Endothelial cell of umbilical vein (primary cell): ENCODE results near the gene CSRP1. TPM values are rescaled to one million over a fixed set of nuclear protein-coding genes. Genes with fewer than 3 reads are reported as not detected.

Experiments
- BruUV-seq: library from RNA; stranded (reverse); fragments of 400-500 nt; replicated peaks from 2 replicates; lab custom pipeline; 2021; lab: Mats Ljungman, UMichigan
- CTCF ChIA-PET: fragments of 300-600, 350-600 bp; sonication (Branson Sonifier 250); formaldehyde crosslinking; loops from one replicate; lab custom pipeline; 2021; ENCODE audit warnings: antibody characterized with exemption, inconsistent platforms; lab: Charles Lee
- POLR2A ChIA-PET: fragments of 300-600, 350-600 bp; sonication (Branson Sonifier 250); formaldehyde crosslinking; loops from one replicate; lab custom pipeline; 2021; ENCODE audit warnings: antibody characterized with exemption, inconsistent platforms; lab: Charles Lee
- DNase-seq: peaks from one replicate; pipeline ENCODE4 v3.0.0-alpha.2; 2011; ENCODE audit warnings: low read depth, low spot score
- FAIRE-seq: peaks from 2 replicates; lab custom pipeline; 2011; peaks lifted over from hg19 to GRCh38; lab: Jason Lieb, UNC
- H2AFZ ChIP-seq: 2 replicates; pipeline ENCODE4 v1.6.0; 2012; ENCODE audit warnings: low read depth, low read length, control low read depth, inconsistent platforms
- H3K27ac ChIP-seq: 2 replicates; pipeline ENCODE4 v1.5.1; 2011; ENCODE audit warnings: low read depth, mild to moderate bottlenecking, control low read depth, low read length, moderate library complexity; ENCODE audit not compliant: insufficient read depth
- H3K27me3 ChIP-seq, 2 experiments: 2 replicates each; pipeline versions ENCODE4 v1.6.0 to v1.6.1; 2011; ENCODE audit warnings: low read length in 2 of 2, mixed read lengths in 1 of 2; ENCODE audit not compliant: control insufficient read depth in 2 of 2, insufficient read depth in 2 of 2
- H3K36me3 ChIP-seq, 2 experiments: 2 replicates in 1 of 2; 3 replicates in 1 of 2; pipeline ENCODE4 v1.5.1; 2011; ENCODE audit warnings: low read length in 2 of 2, mild to moderate bottlenecking in 1 of 2, moderate library complexity in 1 of 2; ENCODE audit not compliant: control insufficient read depth in 2 of 2, insufficient read depth in 2 of 2; ENCODE audit errors: extremely low read depth in 1 of 2
- H3K4me1 ChIP-seq: 3 replicates; pipeline ENCODE4 v1.5.1; 2011; ENCODE audit warnings: mild to moderate bottlenecking, low read length; ENCODE audit not compliant: control insufficient read depth, insufficient read depth; ENCODE audit errors: extremely low read depth
- H3K4me2 ChIP-seq: 2 replicates; pipeline ENCODE4 v1.6.1; 2011; ENCODE audit warnings: low read length, control low read depth, mixed read lengths; ENCODE audit not compliant: insufficient read depth
- H3K4me3 ChIP-seq, 3 experiments: fragments of 200-600 bp in 1 of 3; sonication (generic), shearing (Covaris generic) in 1 of 3; replicated peaks in 1 of 3; 2 replicates each; pipeline ENCODE4 v1.5.1; 2011 to 2016; ENCODE audit warnings: control low read depth in 3 of 3, low read length in 3 of 3, mild to moderate bottlenecking in 2 of 3, inconsistent platforms in 1 of 3, low read depth in 1 of 3, moderate library complexity in 1 of 3; ENCODE audit not compliant: insufficient read depth in 1 of 3
- H3K79me2 ChIP-seq: 2 replicates; pipeline ENCODE4 v1.6.0; 2012; ENCODE audit warnings: low read length, inconsistent platforms; ENCODE audit not compliant: control insufficient read depth, insufficient read depth
- H3K9ac ChIP-seq: replicated peaks from 2 replicates; pipeline ENCODE3; 2011; ENCODE audit warnings: low read length, control low read depth; ENCODE audit not compliant: insufficient read depth; ENCODE audit errors: extremely low read depth
- H3K9me1 ChIP-seq: replicated peaks from 3 replicates; pipeline ENCODE4 v1.6.0; 2011; ENCODE audit warnings: mild to moderate bottlenecking, low read length; ENCODE audit not compliant: control insufficient read depth, insufficient read depth; ENCODE audit errors: extremely low read depth
- H3K9me3 ChIP-seq: replicated peaks from 2 replicates; pipeline ENCODE4 v1.5.1; 2012; ENCODE audit warnings: low read length, inconsistent platforms; ENCODE audit not compliant: control insufficient read depth, insufficient read depth
- H4K20me1 ChIP-seq: replicated peaks from 2 replicates; pipeline ENCODE3; 2011; ENCODE audit warnings: mild to moderate bottlenecking, low read length; ENCODE audit not compliant: control insufficient read depth, insufficient read depth; ENCODE audit errors: extremely low read depth
- POLR2A ChIP-seq: IDR thresholded peaks from 2 replicates; pipeline ENCODE4 v1.6.1; 2012; ENCODE audit warnings: low read depth, mild to moderate bottlenecking, control low read depth, low read length
- POLR2AphosphoS5 ChIP-seq: IDR thresholded peaks from 2 replicates; pipeline ENCODE4 v1.6.1; 2012; ENCODE audit warnings: low read depth, mild to moderate bottlenecking, control low read depth, low read length, moderate library complexity; ENCODE audit not compliant: insufficient read depth
- dilution Hi-C: fragments of 300-500 bp; cut with MboI; formaldehyde crosslinking; loops from one replicate; pipeline ENCODE4 v1.15.0; 2019; ENCODE audit warnings: low sequenced_read_pairs; ENCODE audit not compliant: extremely low pct_ligation_motif_present
- intact Hi-C: fragments of 100-400 bp; cut with micrococcal nuclease; formaldehyde crosslinking; loops from one replicate; pipeline ENCODE4 v1.10.0; 2022
- polyA plus RNA-seq, 4 experiments: library from polyadenylated mRNA; depleted of rRNA in 3 of 4; stranded (reverse) in 3 of 4; unstranded in 1 of 4; fragments of >200 nt; gene quantifications; 2 replicates each; pipeline versions ENCODE4 v1.2.1 to v1.2.3, GENCODE V29; 2011 to 2012; ENCODE audit warnings: missing spikeins in 1 of 4
- total RNA-seq: library from RNA; stranded (reverse); gene quantifications from 2 replicates; pipeline ENCODE4 v1.2.3, GENCODE V29; 2021
- TF ChIP-seq, protein P1 (sequence below): IDR thresholded peaks from 2 replicates; pipeline ENCODE4 v1.6.1; 2011; ENCODE audit not compliant: insufficient read depth, insufficient read length
- TF ChIP-seq, protein P2 (sequence below), 2 donors: IDR thresholded peaks; 1 replicate in 1 of 2; 2 replicates in 1 of 2; pipeline ENCODE4 v1.5.1; 2011; ENCODE audit warnings: low read length in 2 of 2, mild to moderate bottlenecking in 2 of 2, moderate library complexity in 2 of 2, control low read depth in 1 of 2, inconsistent platforms in 1 of 2, low read depth in 1 of 2; ENCODE audit not compliant: insufficient read depth in 1 of 2; ENCODE audit errors: extremely low read depth in 1 of 2

CSRP1 gene
- total and polyA plus RNA-seq, 2 donors (not counting 3 experiments of a cell fraction or from before 2014, with no cell fraction given) = 393 to 510 TPM

DNA sequence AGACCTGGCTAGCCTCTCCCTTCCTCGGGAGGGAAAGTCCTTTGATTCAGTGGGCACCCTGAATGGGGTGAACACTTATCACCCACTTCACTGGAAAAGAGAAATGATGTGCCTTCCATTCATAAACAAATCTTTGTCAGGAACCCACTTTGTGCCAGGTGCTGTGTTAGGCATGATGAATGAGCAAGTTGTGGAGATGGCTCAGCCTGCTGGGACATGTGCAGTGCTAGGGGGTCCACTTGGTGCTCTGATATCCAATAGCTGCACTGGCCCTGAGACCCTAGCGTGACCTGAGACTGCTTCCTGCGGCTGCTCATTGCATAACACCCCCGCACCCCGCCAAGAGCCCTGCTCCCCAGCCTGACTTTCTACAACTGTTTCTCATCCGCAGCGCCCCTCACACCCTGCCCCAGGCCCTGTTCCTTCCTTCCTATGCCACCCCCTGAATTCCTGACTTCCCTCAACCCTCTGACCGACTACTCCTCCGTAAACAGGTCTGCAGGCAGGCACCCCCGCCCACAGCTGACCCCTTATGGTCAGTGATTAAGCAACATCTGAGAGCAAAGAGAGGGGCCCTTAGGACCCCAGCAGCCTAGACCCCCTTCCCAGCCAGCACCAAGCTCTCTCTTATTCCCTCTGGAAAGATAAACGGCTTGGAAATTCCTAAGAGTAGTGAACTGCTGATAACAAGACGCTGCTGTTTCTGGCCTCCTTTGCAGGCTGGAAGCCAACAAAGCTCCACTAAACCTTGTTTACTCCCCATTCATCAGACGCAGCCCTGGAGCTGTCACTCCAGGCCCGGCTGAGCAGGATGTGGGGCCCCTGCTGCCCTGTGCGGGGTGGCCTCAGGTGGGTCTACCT lies 12.9 kb downstream of the CSRP1 start:
- Histone ChIP-seq H3K36me3 (peaks cover 5 to 11% of the 10 kb centered on the region in 2 experiments), H3K9me1 (no peaks in the 10 kb centered on the region), H4K20me1 (no peaks in the 10 kb centered on the region), H2AFZ (no peak overlapping the region), H3K9me3 (no peaks in the 10 kb centered on the region), H3K79me2 (peaks cover 66% of the 10 kb centered on the region), H3K27me3 (no peaks in the 10 kb centered on the region), H3K4me3 (no peak overlapping the region), H3K4me1 (peaks cover 76% of the 10 kb centered on the region), H3K27ac (peak overlapping the region; percentile 32), H3K4me2 (peak overlapping the region; percentile 20), H3K9ac (no peak overlapping the region)
- CTCF ChIA-PET = interaction anchor here (0.9 to 28.3 kb wide), 4 partner anchors 3 to 58 kb away, joined by 4 to 1317 read pairs (median 662); partner anchors contain the start of gene CSRP1
- no TSS peak for BruUV-seq
- FAIRE-seq (peak; percentile 67), DNase-seq (peak; percentile 86)
- TF ChIP-seq, protein P1, sequence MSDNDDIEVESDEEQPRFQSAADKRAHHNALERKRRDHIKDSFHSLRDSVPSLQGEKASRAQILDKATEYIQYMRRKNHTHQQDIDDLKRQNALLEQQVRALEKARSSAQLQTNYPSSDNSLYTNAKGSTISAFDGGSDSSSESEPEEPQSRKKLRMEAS = no peak
- TF ChIP-seq POLR2AphosphoS5 = peak; percentile 21
- peak; percentile 6 for TF ChIP-seq POLR2A
- TF ChIP-seq, protein P2, sequence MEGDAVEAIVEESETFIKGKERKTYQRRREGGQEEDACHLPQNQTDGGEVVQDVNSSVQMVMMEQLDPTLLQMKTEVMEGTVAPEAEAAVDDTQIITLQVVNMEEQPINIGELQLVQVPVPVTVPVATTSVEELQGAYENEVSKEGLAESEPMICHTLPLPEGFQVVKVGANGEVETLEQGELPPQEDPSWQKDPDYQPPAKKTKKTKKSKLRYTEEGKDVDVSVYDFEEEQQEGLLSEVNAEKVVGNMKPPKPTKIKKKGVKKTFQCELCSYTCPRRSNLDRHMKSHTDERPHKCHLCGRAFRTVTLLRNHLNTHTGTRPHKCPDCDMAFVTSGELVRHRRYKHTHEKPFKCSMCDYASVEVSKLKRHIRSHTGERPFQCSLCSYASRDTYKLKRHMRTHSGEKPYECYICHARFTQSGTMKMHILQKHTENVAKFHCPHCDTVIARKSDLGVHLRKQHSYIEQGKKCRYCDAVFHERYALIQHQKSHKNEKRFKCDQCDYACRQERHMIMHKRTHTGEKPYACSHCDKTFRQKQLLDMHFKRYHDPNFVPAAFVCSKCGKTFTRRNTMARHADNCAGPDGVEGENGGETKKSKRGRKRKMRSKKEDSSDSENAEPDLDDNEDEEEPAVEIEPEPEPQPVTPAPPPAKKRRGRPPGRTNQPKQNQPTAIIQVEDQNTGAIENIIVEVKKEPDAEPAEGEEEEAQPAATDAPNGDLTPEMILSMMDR (IDR thresholded peaks at IDR 0.05; ENCODE audit: extremely low read depth in 1 of 2, insufficient read depth in 1 of 2, low read depth in 1 of 2, low read length in 2 of 2) = no peak
- POLR2A ChIA-PET = interaction anchor here (0.6 to 1.9 kb wide), 3 partner anchors 9 to 134 kb away, joined by 4 to 12 read pairs (median 5); no protein-coding TSS in a partner anchor
- dilution Hi-C loops = no loop called here
- intact Hi-C loops = loop anchor here (1.0 kb wide), 1 partner anchor 9 kb away; no protein-coding TSS in a partner anchor
